Stimulated activated CD4-positive, alpha-beta T cell treated with anti-CD3 and anti-CD28 coated beads, Interleukin-15, amount 100 ng/mL, for 24 hours (primary cell): ENCODE results near the gene ITGB2.

ENCODE experiments used
- DNase-seq: peaks from one replicate; pipeline ENCODE4 v3.0.0-alpha.2; 2020

Gene ITGB2

GRCh38 chr21:44894687-44895302, 25.9 kb downstream of the ITGB2 start:
- DNase-seq: no peak

DNA sequence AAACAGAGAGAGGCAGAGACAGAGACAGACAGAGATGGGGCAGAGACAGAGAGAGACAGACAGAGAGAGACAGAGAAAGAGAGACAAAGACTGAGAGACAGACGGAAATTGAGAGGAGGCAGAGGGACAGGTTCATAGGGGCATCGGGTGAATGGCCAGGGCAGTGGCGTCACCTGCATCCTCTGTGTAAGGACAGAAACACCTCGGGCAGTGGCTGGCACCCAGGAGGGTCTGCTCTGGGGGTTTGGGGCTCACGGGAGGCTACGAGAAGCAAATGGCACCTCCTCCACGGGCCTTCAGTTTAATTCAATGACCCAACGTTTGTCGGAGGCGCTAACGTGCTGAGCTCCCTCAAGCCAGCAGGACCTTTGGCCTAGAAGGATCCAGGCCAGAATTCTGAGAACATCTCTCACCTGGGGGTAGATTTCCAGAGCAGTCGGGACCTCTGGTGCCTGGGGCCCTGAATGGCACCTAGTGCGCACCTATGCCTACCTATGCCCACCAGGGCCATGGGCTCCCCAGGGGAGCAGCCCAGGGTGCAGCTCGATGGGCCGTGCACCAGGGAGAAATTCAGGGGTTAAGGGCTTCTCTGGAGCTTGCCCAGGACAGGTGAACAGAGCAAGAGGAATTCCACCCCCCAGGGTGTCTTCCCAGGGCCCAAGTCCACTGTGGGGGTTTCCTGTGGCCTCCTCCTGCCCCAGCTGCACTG, 26.6 kb downstream of the ITGB2 start:
- no peak for DNase-seq

DNA sequence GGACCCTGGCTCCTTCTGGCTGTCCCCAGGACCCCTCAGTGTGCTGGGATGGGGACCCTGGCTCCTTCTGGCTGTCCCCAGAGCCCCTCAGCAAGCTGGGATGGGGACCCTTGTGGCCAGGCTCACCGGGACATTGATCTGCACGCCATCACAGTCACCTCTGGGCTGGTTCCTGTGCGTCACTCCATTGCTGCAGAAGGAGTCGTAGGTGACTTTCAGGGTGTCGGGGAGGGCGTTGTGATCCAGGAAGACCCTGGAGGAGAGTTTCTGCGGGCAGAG, 27.5 kb downstream of the ITGB2 start:
- DNase-seq: no peak

DNA sequence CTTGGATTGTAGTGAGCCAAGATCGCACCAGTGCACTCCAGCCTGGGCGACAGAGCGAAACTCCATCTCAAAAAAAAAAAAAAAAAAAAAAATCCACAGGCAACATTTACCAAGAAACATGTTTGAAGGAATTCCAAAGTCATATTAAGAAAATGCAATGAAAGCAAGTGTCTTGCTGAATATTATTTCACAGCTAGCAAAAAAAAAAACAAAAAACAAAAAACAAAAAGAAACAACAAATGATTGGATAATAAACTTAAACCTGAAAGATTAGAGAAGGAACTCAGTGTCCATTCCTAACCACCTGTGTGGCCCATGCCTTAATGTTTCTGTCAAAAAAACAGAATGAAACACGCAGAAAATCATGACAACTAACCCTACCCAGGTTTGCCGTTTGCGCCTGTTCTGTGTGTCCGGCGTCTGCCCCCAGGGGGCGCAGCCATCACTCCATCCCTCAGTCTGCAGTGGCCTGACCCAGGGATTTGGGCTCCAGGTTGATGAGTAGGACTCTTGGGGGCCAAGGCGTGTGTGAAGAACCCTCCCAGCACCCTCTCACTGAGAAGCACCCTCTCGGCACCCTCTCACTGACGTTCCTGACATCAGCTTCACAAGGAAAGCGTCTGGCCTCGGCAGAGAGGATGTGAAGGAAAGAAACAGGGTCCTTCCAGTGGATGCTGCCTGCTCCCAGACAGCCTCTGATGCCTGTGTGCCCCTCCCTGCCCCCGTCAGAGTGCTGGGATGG, 28.0 kb downstream of the ITGB2 start:
- DNase-seq: peak; percentile 85

DNA sequence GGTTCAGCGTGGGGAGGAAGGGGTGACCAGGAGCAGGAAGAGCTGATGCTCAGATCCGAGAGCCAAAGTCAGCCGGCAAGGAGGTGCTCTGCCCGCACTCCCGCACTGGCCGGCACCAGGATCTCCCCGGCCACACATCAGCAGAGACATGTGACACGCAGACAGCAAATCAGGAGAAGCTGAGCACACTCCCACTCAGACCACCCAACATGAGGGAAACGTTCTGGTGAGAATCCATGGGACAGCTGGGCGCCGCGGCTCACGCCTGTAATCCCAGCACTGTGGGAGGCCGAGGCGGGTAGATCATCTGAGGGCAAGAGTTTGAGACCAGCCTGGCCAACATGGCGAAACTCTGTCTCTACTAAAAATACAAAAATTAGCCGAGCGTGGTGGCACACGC, 28.6 kb downstream of the ITGB2 start:
- no peak for DNase-seq

GRCh38 chr21:44891631-44892031, 29.1 kb downstream of the ITGB2 start:
- DNase-seq: no peak

DNA sequence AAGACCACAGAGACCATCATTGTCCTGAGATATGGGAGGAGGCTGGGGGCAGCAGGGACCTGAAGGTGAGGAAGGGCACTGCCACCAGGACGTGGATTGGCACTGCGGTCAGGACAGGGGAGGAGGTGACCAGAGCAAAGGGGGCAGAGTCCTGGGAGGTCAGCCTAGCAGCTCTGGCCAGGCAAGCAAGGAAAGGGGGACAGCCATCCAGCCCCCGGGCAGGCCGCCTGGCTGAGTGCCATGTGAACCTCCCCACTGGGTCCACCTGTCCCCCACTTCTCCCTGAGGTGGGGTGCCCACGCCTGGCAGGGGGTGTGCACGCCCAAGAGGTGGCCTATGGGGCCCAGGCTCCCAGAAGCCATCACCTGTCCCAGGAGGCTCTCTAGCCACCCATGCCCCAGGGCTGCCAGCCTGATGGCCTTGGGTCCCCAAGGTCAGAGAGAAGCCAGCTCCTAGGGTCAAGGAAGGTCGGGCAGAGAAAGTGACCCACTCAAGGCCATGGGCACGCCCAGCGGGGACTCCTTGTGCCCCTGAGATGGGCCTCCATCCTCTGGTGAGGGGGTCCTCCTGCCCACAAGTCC, 29.6 kb downstream of the ITGB2 start:
- no peak for DNase-seq

- no peak for DNase-seq
Observed at GRCh38 chr21:44890338-44890931, 30.3 kb downstream of the ITGB2 start.

GRCh38 chr21:44889625-44890337, 30.9 kb downstream of the ITGB2 start:
- no peak for DNase-seq

GRCh38 chr21:44888581-44889550, 31.8 kb downstream of the ITGB2 start:
- no peak for DNase-seq

- no peak for DNase-seq
Observed at GRCh38 chr21:44887807-44888580, 32.7 kb downstream of the ITGB2 start.

DNA sequence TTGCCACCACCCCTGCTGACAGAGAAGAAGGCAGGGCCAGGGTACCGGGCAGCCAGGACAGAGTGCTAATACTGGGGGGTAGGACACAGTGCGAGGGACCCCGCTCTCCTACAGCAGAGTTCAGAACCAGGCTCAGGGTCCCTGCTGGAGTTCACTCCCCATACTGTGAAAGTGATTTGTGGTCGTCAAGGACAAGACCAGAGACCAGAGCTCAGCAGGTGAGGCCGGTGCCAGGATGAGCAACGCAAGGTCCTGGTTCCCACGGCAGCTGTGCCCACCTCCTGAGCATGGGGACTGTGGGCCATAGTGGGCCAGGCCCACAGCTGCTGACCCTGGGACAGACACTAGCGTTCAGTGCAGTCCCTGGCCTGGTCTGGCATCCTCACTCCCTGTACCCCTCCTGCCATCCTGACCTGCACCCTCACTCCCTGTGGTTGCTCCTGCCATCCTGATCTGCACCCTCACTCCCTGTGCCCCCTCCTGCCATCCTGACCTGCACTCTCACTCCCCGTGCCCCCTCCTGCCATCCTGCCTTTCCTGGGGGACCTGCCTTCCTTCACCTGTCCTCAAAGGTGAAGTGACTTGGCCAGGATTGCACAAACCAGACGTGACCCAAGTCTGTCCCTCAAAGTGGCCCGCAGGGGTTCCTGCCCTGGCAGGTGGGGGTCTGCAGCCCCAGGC, 33.4 kb downstream of the ITGB2 start:
- DNase-seq: no peak

GRCh38 chr21:44886113-44887075, 34.3 kb downstream of the ITGB2 start:
- no peak for DNase-seq

DNA sequence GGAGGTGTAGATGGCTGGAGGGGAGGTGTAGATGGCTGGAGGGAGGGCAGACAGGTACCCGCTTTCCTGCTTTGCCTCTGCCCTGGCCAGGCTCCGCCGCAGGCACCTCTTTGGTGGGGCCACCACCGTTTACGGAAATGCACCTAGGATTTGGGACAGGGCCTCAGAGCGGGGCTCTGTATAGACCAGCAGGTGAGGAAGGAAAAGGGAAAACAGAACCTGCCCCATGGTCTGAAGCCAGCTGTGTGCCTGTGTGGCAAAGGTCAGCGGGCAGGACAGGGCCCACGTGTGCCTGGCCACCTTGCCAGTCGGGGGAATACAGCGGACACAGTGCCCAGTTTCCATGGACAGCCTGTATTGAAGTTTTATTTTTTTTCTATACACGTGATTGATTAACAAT, 35.1 kb downstream of the ITGB2 start:
- DNase-seq: no peak

GRCh38 chr21:44884097-44884496, 36.6 kb downstream of the ITGB2 start:
- DNase-seq: no peak

GRCh38 chr21:44883250-44883649, 37.4 kb downstream of the ITGB2 start:
- no peak for DNase-seq

- DNase-seq: no peak
Observed at GRCh38 chr21:44881198-44881872, 39.4 kb downstream of the ITGB2 start.

DNA sequence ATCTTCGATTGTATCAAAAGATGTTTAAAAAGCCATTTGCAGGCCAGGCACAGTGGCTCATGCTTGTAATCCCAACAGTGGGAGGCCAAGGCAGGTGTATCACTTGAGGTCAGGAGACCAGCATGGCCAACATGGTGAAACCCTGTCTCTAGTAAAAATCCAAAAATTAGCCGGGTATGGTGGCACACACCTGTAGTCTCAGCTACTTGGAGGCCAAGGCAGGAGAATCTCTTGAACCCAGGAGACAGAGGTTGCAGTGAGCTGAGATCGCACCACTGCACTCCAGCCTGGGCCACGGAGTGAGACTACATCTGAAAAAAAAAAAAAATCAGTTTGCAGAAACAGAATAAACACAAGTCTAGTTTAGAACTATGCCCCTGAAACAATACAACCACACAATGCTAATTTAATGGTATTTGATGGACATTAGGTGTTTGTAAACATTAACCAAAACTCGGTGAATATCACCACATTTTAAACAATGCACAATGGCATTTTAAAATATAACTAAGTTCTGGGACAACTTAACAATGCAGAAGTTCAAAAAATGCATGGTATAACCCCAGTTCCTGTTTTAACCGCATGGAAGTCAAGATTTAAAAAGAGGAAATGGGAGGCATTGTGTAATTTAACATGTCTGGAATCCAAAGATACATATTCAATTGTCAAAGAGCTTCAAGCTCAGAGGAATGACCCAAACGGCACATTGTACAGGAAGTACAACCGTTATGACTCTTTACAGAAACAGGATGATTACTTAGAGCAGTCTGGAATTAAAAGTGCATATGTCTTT, 40.1 kb downstream of the ITGB2 start:
- DNase-seq: no peak
